GM12878 (cell line): ENCODE measurements around the gene CCDC138. TPM values are rescaled to one million over a fixed set of nuclear protein-coding genes. Genes with fewer than 3 reads are reported as not detected.
"Not testable (repeated sequence)": the region's sequence is repeated elsewhere in the genome, so short reads cannot be mapped to it uniquely, and the experiment has no call there.

ENCODE experiments used
- ATAC-seq: fragments of 200-7000 bp; cut with Tn5 transposase; 3 replicates; pipeline ENCODE4 v1.9.1; 2020; ENCODE audit warnings: mild to moderate bottlenecking, moderate library complexity
- BruUV-seq: library from RNA; stranded (reverse); fragments of 400-500 nt; replicated peaks from 2 replicates; lab custom pipeline; 2021; lab: Mats Ljungman, UMichigan
- CTCF ChIA-PET: fragments of 300-600 bp; sonication (Branson Sonifier 250); formaldehyde crosslinking; extraction: SDS; loops from one replicate; lab custom pipeline; 2021; ENCODE audit warnings: inconsistent platforms; lab: Yijun Ruan, JAX
- POLR2A ChIA-PET: fragments of 350-600 bp; formaldehyde crosslinking; extraction: SDS; loops from one replicate; lab custom pipeline; 2021; ENCODE audit warnings: inconsistent platforms; lab: Charles Lee
- RAD21 ChIA-PET: fragments of 300-600 bp; sonication (Branson Sonifier 250); formaldehyde crosslinking; loops from one replicate; lab custom pipeline; 2023; ENCODE audit warnings: antibody characterized with exemption; ENCODE audit not compliant: unreplicated experiment; lab: Charles Lee
- SMC1A ChIA-PET: fragments of 300-600 bp; sonication (Branson Sonifier 250); formaldehyde crosslinking; loops from one replicate; lab custom pipeline; 2023; ENCODE audit not compliant: unreplicated experiment, uncharacterized antibody; lab: Charles Lee
- DNase-seq: peaks from one replicate; pipeline ENCODE4 v3.0.0-alpha.2; 2011; ENCODE audit warnings: low read depth, low spot score
- FAIRE-seq: peaks from 3 replicates; lab custom pipeline; 2011; peaks lifted over from hg19 to GRCh38; lab: Jason Lieb, UNC
- H2AFZ ChIP-seq: 2 replicates; pipeline ENCODE4 v1.6.0; 2011; ENCODE audit warnings: low read depth, low read length, control low read depth; ENCODE audit not compliant: control insufficient read depth
- H3K27ac ChIP-seq: 2 replicates; pipeline ENCODE4 v1.5.1; 2011; ENCODE audit warnings: control low read depth; ENCODE audit not compliant: control insufficient read depth, insufficient read depth
- H3K27me3 ChIP-seq, 2 experiments: replicated peaks in 1 of 2; 2 replicates each; pipeline versions ENCODE4 v1.6.0 to v1.6.1; 2011; ENCODE audit warnings: low read length in 1 of 2; ENCODE audit not compliant: control insufficient read depth in 2 of 2, insufficient read depth in 2 of 2
- H3K36me3 ChIP-seq, 2 experiments: 2 replicates each; pipeline ENCODE4 v1.5.1; 2011; ENCODE audit warnings: low read length in 1 of 2; ENCODE audit not compliant: control insufficient read depth in 2 of 2, insufficient read depth in 2 of 2
- H3K4me1 ChIP-seq: 2 replicates; pipeline ENCODE4 v1.6.1; 2011; ENCODE audit warnings: mild to moderate bottlenecking, low read length, moderate library complexity, mixed read lengths; ENCODE audit not compliant: control insufficient read depth, insufficient read depth
- H3K4me2 ChIP-seq: 2 replicates; pipeline ENCODE4 v1.6.0; 2011; ENCODE audit warnings: control low read depth; ENCODE audit not compliant: control insufficient read depth, insufficient read depth
- H3K4me3 ChIP-seq: fragments of 200-600 bp; sonication (generic); 2 replicates; pipeline ENCODE4 v1.5.1; 2016
- H3K79me2 ChIP-seq: 2 replicates; pipeline ENCODE4 v1.6.0; 2011; ENCODE audit warnings: low read length; ENCODE audit not compliant: control insufficient read depth, insufficient read depth
- H3K9ac ChIP-seq: 2 replicates; pipeline ENCODE4 v1.8.0; 2011; ENCODE audit warnings: low read length, control low read depth, mixed read lengths; ENCODE audit not compliant: control insufficient read depth, insufficient read depth
- H3K9me3 ChIP-seq: replicated peaks from 3 replicates; pipeline ENCODE4 v1.5.1; 2011; ENCODE audit warnings: mild to moderate bottlenecking, low read length; ENCODE audit not compliant: control insufficient read depth, insufficient read depth
- H4K20me1 ChIP-seq: 2 replicates; pipeline ENCODE4 v1.6.0; 2011; ENCODE audit not compliant: control insufficient read depth, insufficient read depth
- BHLHE40 ChIP-seq, 2 experiments: fragments of 450-650 bp in 1 of 2; IDR thresholded peaks; 2 replicates each; pipeline ENCODE4 v1.6.1; 2011 to 2017; ENCODE audit warnings: low read depth in 2 of 2, borderline replicate concordance in 1 of 2, improper control_type of control experiment in 1 of 2, low read length in 1 of 2, mild to moderate bottlenecking in 1 of 2
- CREB1 ChIP-seq: IDR thresholded peaks from 2 replicates; pipeline ENCODE4 v1.6.1; 2012; ENCODE audit warnings: low read depth, mild to moderate bottlenecking, inconsistent platforms
- EGR1 ChIP-seq, 2 experiments: IDR thresholded peaks; 1 replicate in 1 of 2; 2 replicates in 1 of 2; pipeline ENCODE4 v1.6.1; 2011 to 2012; ENCODE audit warnings: low read depth in 2 of 2, low read length in 2 of 2, borderline replicate concordance in 1 of 2, mild to moderate bottlenecking in 1 of 2, moderate library complexity in 1 of 2
- GATAD2B ChIP-seq: fragments of 450-650 bp; conservative IDR thresholded peaks from 2 replicates; pipeline ENCODE4 v1.6.1; 2017; ENCODE audit warnings: low read depth, mild to moderate bottlenecking, moderate library complexity
- KLF5 ChIP-seq: fragments of 450-650 bp; IDR thresholded peaks from 2 replicates; pipeline ENCODE4 v1.6.1; 2014; ENCODE audit warnings: mild to moderate bottlenecking; ENCODE audit not compliant: partially characterized antibody
- MYB ChIP-seq: fragments of 150-350 bp; IDR thresholded peaks from 2 replicates; pipeline ENCODE4 v1.6.1; 2014; ENCODE audit warnings: mild to moderate bottlenecking, low read depth, low read length, borderline replicate concordance
- POLR2A ChIP-seq: IDR thresholded peaks from 2 replicates; pipeline ENCODE4 v1.6.1; 2011; ENCODE audit warnings: low read depth, mild to moderate bottlenecking, low read length
- SP1 ChIP-seq: IDR thresholded peaks from one replicate; pipeline ENCODE4 v1.6.1; 2011; ENCODE audit warnings: low read depth, low read length
- ZBED1 ChIP-seq: IDR thresholded peaks from 2 replicates; pipeline ENCODE4 v1.6.1; 2016; ENCODE audit warnings: borderline replicate concordance
- WGBS: methylation state at CpG from one replicate; pipeline ENCODE4 v1.1.6; 2016; ENCODE audit warnings: low lambda C conversion rate; ENCODE audit not compliant: insufficient replicate concordance, insufficient coverage; ENCODE audit errors: missing lambda C conversion rate; 5-methylcytosine and 5-hydroxymethylcytosine counted together
- in situ Hi-C: fragments of 300-500 bp; cut with MboI; formaldehyde crosslinking; loops from 9 replicates; pipeline ENCODE4 v1.14.3; 2018; ENCODE audit warnings: mixed read lengths
- intact Hi-C: fragments of 100-400 bp; cut with micrococcal nuclease; formaldehyde crosslinking; loops from one replicate; pipeline ENCODE4 v1.14.2; 2022; ENCODE audit not compliant: unreplicated experiment
- polyA plus RNA-seq, 11 experiments: library from polyadenylated mRNA; depleted of rRNA in 4 of 11; unstranded in 6 of 11; stranded (reverse) in 5 of 11; fragments of >200 nt; fragmentation: Nextera tagmentation in 4 of 11; fragmentation: Illumina TruSeq in 1 of 11; extraction: Ambion mirVana in 4 of 11; extraction: Trizol in 1 of 11; gene quantifications; 1 replicate in 1 of 11; 2 replicates in 10 of 11; pipeline versions ENCODE4 v1.2.1 to v1.2.3, GENCODE V29; 2011 to 2016; ENCODE audit warnings: inconsistent platforms in 2 of 11, missing spikeins in 2 of 11, low read depth in 1 of 11
- total RNA-seq, 4 experiments: library from RNA; depleted of rRNA in 3 of 4; stranded (reverse); fragments of >200 nt in 3 of 4; fragmentation: Illumina TruSeq in 1 of 4; extraction: Trizol in 1 of 4; gene quantifications; 2 replicates each; pipeline versions ENCODE4 v1.2.1 to v1.2.3, GENCODE V29; 2013 to 2021
- TF ChIP-seq, protein P1 (sequence below): fragments of 450-650 bp; IDR thresholded peaks from 2 replicates; pipeline ENCODE4 v1.6.1; 2017; ENCODE audit warnings: antibody characterized with exemption, mild to moderate bottlenecking, moderate library complexity

CCDC138 gene
- total and polyA plus RNA-seq, 10 of the 15 experiments (the other 5 are each of a cell fraction or from before 2014, with no cell fraction given) = 7.9 to 19.4 (median 13.0) TPM

DNA sequence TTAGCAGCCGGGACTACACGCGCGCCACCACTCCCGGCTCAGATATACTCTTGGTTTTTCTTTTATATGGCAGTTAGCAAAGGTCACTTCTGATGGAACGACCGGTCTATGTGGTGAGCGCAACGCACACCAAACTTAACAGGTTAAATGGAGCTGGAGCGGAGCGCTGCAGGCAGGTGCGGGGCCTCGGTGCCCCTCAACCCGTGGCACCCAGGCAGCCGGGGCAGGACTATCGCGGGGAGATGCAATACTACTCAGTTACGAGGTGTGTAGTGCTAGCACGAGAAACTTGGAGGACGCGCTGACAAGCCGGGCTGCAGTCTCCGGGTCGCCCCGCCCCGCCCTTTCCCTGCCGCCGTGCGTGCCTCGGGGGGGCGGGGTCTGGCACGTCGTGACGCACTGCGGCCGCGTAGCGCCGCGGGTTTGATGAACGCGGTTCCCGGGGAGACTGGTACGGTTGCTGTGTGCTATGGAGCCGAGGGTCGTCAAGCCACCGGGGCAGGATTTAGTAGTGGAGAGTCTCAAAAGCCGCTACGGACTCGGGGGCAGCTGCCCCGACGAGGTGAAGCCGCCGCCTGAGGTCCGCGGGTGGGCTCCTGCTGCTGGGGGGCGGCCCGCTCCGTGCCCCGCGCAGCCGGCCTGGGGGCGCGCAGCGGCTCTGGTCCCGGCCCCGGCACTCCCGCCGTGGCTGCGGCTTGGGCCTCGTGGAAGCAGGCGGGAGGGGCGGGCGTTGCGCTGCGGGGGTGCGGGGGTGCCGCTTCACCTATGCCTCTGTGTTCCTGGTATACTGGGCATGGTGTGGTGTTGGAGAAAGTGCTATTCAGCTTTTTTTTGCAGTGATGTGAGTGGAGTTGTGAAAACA lies at the start of gene CCDC138 (continued):
- TF ChIP-seq SP1 (peak; percentile 15), CREB1 (peak; percentile 88), POLR2A (peak; percentile 85), MYB (no peak), ZBED1 (peak; percentile 88), KLF5 (peak; percentile 55), EGR1 (IDR thresholded peaks at IDR 0.05; ENCODE audit: borderline replicate concordance in 1 of 2, low read depth in 2 of 2, low read length in 2 of 2) (peak; percentile 5 to 93; a peak in 2 of 3 replicates), BHLHE40 (IDR thresholded peaks at IDR 0.05; ENCODE audit: borderline replicate concordance in 1 of 2, low read depth in 2 of 2, low read length in 1 of 2) (peak; percentile 51 to 74; a peak in 2 of 4 replicates), GATAD2B (peak; percentile 87)
- TF ChIP-seq, protein P1, sequence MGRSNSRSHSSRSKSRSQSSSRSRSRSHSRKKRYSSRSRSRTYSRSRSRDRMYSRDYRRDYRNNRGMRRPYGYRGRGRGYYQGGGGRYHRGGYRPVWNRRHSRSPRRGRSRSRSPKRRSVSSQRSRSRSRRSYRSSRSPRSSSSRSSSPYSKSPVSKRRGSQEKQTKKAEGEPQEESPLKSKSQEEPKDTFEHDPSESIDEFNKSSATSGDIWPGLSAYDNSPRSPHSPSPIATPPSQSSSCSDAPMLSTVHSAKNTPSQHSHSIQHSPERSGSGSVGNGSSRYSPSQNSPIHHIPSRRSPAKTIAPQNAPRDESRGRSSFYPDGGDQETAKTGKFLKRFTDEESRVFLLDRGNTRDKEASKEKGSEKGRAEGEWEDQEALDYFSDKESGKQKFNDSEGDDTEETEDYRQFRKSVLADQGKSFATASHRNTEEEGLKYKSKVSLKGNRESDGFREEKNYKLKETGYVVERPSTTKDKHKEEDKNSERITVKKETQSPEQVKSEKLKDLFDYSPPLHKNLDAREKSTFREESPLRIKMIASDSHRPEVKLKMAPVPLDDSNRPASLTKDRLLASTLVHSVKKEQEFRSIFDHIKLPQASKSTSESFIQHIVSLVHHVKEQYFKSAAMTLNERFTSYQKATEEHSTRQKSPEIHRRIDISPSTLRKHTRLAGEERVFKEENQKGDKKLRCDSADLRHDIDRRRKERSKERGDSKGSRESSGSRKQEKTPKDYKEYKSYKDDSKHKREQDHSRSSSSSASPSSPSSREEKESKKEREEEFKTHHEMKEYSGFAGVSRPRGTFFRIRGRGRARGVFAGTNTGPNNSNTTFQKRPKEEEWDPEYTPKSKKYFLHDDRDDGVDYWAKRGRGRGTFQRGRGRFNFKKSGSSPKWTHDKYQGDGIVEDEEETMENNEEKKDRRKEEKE = peak; percentile 51; the same call in 1 of the 2 replicates

DNA sequence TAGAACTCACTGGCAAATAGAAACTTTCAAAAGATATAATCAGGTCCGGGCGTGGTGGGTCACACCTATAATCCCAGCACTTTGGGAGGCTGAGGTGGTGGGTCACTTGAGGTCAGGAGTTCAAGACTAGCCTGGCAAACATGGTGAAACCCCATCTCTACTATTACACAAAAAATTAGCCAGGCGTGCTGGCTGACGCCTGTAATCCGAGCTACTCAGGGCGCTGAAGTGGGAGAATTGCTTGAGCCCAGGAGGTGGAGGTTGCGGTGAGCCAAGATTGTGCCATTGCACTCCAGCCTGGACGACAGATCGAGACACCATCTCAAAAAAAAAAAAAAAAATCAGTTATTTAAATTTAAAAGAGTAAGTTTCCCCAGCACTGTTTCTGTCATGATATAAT lies 28.6 kb upstream of the CCDC138 start:
- POLR2A ChIA-PET = interaction anchor here (0.7 kb wide), 1 partner anchor 392 kb away, joined by 3 read pairs; no protein-coding TSS in a partner anchor
- WGBS = 95% methylated on average over 9 of the region's 9 CpGs

DNA sequence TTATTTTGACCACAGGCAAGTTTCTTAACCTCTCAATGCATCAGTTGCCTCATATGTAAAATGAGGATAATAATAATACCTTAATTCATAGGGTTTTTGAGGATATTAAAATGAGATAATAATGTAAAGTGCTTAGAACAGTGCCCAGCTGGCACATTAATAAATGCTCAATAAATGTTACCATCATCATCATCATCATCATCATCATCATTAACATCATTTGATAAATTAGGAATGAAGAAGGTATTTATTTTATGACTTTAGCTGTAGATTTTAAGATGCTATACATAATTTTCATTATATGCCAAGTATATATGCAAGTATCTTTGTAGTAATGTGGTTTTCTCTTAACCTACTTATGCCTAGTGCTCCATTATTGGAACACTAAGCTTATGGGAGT lies 24.0 kb upstream of the CCDC138 start:
- H3K9ac ChIP-seq, DNase-seq, H3K27ac ChIP-seq, POLR2A ChIA-PET, ATAC-seq, H3K4me3 ChIP-seq, CTCF ChIA-PET, H3K4me1 ChIP-seq, intact Hi-C loops, in situ Hi-C loops, FAIRE-seq, H3K79me2 ChIP-seq, RAD21 ChIA-PET, H3K9me3 ChIP-seq, BruUV-seq, H2AFZ ChIP-seq, H4K20me1 ChIP-seq, H3K4me2 ChIP-seq, H3K27me3 ChIP-seq: not testable (repeated sequence)
- H3K36me3 ChIP-seq = peaks cover 14 to 16% of the 10 kb centered on the region in 2 experiments
- SMC1A ChIA-PET = interaction anchor here (1.2 kb wide), 1 partner anchor 14 kb away, joined by 3 read pairs; no protein-coding TSS in a partner anchor

More for the DNA sequence above, 28.6 kb upstream of the CCDC138 start:
- CTCF ChIA-PET, in situ Hi-C loops, H3K9ac ChIP-seq, BruUV-seq, H3K4me3 ChIP-seq, DNase-seq, H2AFZ ChIP-seq, ATAC-seq, RAD21 ChIA-PET, SMC1A ChIA-PET, H3K9me3 ChIP-seq, H3K4me2 ChIP-seq, H3K27ac ChIP-seq, H3K27me3 ChIP-seq, H3K79me2 ChIP-seq, intact Hi-C loops, H3K36me3 ChIP-seq, FAIRE-seq, H3K4me1 ChIP-seq, H4K20me1 ChIP-seq: not testable (repeated sequence)
